ENCODE measurements around the gene PLAC1.

The PLAC1 gene

DNA sequence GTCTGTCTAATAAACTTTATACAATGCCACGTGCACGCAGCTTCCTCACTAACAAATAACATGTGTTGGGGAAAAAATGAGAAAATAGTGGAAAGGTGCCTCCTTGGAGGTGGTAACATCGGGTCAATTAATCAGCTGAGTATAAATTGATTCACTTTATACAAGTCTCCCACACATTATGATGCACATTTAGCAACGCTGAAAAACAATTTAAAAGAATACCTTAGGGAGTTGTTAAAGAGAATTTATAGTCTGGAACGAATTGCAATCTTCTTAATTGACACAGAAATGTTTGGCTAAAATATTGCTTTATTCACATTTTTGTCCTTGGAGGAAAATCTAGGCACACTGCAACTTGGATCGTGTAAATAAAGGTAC, 114.1 kb downstream of the PLAC1 start:
- DNase-seq (ENCODE audit: low read depth): no peak
- TF ChIP-seq, protein P1, sequence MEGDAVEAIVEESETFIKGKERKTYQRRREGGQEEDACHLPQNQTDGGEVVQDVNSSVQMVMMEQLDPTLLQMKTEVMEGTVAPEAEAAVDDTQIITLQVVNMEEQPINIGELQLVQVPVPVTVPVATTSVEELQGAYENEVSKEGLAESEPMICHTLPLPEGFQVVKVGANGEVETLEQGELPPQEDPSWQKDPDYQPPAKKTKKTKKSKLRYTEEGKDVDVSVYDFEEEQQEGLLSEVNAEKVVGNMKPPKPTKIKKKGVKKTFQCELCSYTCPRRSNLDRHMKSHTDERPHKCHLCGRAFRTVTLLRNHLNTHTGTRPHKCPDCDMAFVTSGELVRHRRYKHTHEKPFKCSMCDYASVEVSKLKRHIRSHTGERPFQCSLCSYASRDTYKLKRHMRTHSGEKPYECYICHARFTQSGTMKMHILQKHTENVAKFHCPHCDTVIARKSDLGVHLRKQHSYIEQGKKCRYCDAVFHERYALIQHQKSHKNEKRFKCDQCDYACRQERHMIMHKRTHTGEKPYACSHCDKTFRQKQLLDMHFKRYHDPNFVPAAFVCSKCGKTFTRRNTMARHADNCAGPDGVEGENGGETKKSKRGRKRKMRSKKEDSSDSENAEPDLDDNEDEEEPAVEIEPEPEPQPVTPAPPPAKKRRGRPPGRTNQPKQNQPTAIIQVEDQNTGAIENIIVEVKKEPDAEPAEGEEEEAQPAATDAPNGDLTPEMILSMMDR (conservative IDR thresholded peaks at IDR 0.05; ENCODE audit: low read depth, low read length): no peak
- no peak overlapping the region for H3K4me3 ChIP-seq (ENCODE audit: low read depth, low read length)

DNA sequence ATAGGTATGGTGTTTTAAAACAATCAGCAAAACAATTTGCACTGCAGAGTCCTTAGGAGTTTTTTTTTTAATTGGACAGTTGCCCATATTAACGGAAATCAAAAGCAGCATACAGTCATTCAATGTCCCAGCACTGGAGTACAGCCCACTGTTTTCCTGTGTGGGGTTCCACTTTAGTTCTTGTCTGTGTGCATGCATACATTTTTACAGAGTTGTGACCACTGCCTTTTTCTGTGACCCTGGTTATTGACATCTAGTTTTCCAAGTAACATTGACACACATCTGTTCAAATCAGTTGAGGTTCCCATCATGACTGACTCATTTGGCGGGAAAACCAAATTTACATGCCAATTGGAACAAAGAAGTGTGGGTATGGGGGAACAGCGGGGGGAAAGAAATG, 115.0 kb downstream of the PLAC1 start:
- TF ChIP-seq, protein P1 (conservative IDR thresholded peaks at IDR 0.05; ENCODE audit: low read depth, low read length): no peak
- no peak for DNase-seq (ENCODE audit: low read depth)
- H3K4me3 ChIP-seq (ENCODE audit: low read depth, low read length): no peak overlapping the region

DNA sequence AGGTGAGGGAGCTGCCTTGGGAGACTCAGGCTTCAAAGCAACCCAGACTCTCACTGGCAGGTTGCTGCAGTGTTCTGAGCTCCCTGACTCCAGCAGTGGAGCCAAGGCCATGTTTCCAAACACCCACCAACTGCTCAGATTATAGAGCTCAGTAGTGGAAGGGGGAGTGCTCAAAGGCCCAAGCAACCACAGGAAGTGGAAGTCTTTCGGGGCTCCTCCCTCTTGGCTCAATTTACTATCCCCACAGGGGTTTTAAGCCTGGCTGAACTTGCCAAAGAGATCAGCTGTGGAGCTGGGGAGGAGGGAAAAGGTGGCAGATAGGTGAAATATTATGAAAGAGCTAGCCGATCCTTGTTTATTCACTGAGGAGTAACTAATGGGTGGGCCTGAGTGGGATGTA, 115.8 kb downstream of the PLAC1 start:
- TF ChIP-seq, protein P1 (conservative IDR thresholded peaks at IDR 0.05; ENCODE audit: low read depth, low read length): no peak
- H3K4me3 ChIP-seq (ENCODE audit: low read depth, low read length): no peak overlapping the region
- peak; percentile 86 for DNase-seq (ENCODE audit: low read depth)

DNA sequence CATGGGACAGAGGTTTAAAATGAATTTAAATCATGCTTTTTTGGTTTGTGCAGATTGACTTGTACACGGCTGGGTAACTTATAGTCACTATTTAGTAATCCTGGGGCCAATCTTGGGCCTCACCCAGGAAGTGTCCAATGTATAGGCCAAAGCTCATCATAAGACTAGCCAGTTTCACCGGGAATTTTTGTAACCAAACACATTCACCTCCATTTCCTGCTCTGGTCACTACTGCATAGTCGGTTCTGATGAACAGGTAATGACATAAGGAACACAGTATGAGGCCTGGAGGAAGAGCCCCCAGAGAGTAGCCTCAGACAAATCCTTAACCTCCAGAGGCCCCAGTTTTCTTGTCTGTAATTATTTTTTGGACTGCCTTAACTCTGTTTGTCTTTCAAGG, 116.4 kb downstream of the PLAC1 start:
- DNase-seq (ENCODE audit: low read depth): no peak
- TF ChIP-seq, protein P1 (conservative IDR thresholded peaks at IDR 0.05; ENCODE audit: low read depth, low read length): no peak
- no peak overlapping the region for H3K4me3 ChIP-seq (ENCODE audit: low read depth, low read length)

DNA sequence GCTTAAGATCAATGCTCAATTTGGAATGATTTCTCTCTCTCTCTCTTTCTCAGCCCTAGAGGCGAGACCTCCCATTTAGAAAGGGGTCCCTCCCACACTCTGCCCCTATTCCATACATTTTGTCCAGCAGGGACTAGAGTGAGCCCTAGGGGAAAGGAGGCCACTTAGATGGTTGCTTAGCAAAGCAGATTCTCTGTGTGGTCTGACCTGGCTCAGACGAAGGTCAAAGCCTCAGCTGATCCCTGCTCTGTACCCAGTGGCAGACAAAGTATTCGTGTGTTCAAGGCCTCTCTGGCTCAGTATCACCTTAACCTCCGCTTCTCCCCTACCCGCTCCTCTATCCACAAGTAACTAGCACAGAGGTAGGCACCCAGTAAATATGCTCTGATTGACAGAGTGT, 120.0 kb downstream of the PLAC1 start:
- no peak for DNase-seq (ENCODE audit: low read depth)
- no peak overlapping the region for H3K4me3 ChIP-seq (ENCODE audit: low read depth, low read length)
- TF ChIP-seq, protein P1 (conservative IDR thresholded peaks at IDR 0.05; ENCODE audit: low read depth, low read length): no peak

DNA sequence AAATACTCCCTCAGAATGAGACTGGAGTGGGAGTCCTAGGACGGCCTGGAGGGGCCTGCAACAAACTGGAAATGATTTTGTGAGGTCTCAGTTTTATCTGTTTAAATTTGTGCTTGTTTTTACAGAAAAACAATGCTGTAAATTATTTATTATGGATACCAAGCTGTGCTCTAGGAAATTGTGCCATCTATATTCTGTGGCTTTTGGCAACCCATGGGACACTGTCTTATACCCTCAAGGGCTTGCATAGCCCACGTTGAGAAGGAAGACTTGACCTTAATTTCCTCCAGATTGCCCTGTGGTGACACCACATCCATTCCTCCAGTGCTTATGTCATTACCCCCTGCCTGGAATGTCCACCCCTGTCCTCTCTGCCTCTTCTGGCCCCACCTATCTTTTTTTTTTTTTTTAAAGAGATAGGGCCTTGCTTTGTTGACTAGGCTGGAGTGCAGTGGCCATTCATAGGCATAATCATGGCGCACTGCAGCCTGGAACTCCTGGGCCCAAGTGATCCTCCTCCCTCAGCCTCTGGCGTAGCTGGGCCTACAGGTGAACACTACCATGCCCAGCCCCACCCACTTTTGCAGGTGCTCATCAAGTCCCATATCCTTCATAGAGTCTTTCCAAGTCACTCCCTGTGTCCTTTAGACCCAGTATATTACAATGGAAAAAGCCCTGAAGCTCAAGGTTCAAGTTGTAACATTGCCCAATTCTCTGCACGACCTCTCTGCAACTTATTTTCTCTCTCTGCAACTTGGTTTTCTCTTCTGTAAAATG, 120.9 kb downstream of the PLAC1 start:
- TF ChIP-seq, protein P1 (conservative IDR thresholded peaks at IDR 0.05; ENCODE audit: low read depth, low read length): no peak
- DNase-seq (ENCODE audit: low read depth): peak; percentile 80
- no peak overlapping the region for H3K4me3 ChIP-seq (ENCODE audit: low read depth, low read length)

DNA sequence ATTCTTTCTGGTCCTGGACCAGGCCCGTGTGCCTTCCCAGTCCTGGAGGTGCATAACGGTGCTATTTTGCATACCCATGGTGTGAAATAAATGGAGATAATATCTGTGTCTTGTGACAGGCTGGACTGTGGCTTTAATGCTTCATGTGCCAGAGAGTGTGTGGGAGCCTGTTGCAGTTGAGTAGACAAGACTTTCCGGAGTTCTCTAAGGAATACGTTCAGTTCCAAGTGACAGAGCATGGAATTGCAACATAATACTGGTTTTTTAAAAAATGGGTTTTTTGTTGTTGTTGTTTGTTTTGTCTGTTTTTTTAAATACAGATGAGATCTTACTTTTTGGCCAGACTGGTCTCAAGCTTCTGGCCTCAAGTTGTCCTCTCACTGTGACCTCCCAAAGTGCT, 124.3 kb downstream of the PLAC1 start:
- no peak overlapping the region for H3K4me3 ChIP-seq (ENCODE audit: low read depth, low read length)
- TF ChIP-seq, protein P1 (conservative IDR thresholded peaks at IDR 0.05; ENCODE audit: low read depth, low read length): no peak
- no peak for DNase-seq (ENCODE audit: low read depth)

All from choroid plexus epithelial cell (primary cell).